ENCODE data around the gene ZBTB7C.

Gene ZBTB7C

DNA sequence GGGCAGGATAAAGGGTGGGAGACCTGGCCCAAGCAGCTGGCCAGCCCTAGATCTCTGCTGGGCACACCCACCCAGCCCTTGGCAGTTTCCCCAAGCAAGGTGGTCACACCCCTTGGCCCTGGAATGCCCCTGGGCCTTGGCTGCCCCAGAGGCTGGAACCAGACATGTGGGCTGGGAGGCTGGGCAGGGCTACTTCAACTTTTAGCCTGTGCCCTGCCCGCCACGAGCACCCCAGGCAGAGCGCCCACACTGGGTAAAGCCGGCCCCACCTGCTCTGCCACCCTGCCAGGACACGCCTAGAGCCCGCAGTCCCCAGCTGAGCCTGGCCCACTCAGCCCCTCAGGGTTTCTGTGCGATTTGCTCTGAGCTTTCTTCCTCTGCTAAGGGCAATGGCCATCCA lies 359.0 kb downstream of the ZBTB7C start:
- DNase-seq = no peak

DNA sequence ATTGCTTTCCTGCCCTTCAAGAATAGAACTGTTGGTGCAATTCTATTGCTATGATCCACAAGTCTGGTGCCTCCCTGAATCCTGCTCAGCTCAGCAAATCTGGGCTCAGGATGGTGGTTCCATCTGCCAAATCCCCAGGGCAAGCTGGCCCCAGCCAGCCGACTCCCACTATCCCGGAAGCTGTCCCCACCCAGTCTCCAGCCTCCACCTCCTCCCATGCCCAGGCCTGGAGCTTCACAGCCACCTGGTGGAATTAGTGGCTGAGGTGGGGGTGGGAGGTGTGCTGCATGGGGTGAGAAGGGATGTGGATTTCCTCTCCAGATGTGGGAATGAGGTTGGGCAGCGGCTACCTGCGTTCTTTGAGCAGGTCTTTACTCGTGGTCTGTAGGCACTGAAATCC lies 359.4 kb downstream of the ZBTB7C start:
- DNase-seq = no peak

GRCh38 chr18:48048251-48048650 lies 360.9 kb downstream of the ZBTB7C start:
- no peak for DNase-seq

DNA sequence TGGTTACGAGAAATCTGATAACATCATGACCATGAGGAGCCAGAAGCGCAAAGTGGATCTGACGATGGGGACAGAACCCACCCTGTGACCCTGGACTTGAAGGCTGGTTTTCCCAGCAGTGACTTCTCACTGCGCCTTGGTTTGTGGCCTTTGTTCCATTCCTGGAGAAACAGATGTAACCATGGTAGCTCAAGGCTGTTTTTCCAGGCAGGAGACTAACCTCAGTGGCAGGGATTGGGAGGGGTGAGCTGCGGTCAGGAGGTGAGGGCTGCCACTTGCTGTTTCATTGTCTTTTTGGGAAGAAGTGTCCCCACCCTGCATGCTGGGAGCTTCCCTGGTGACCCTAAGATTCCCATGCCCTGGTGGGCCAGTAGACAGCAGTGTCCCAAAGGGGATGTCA lies 362.3 kb downstream of the ZBTB7C start:
- DNase-seq = no peak

DNA sequence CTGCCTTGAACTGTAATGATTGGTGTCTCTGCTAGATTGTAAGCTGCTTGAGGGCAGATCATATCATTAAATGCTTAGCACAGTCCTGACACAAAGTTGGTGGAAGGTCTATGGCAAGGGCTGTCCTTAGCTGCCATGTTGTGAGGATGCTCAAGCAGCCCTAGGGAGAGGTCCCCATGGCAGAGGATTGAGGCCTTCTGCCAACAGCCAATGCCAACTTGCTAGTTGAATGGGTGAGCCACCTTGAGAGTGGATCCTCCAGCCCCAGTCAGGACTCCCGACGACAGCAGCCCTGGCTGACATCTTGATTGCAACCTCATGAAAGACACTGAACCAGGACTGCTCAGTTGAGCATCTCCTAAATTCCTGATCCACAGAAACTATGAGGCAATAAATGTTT lies 363.4 kb downstream of the ZBTB7C start:
- DNase-seq = no peak

GRCh38 chr18:48044944-48045343 lies 364.2 kb downstream of the ZBTB7C start:
- DNase-seq = no peak

DNA sequence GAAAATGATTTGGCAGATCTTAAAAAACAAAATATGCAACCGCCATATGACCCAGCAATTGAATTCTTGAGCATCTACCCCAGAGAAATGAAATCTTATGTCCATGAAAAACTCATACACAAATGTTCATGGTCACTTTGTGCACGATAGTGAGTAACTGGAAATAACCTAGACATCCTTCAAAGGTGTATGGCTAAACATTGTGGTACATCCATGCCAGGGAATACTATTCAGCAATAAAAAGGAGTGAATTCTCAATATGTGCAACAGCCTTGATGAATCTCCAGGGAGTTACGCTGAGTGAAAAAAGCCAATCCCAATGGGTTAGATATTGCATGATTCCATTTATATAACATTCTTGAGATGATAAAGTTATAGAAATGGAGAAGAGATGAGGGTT lies 366.0 kb downstream of the ZBTB7C start:
- no peak for DNase-seq

DNA sequence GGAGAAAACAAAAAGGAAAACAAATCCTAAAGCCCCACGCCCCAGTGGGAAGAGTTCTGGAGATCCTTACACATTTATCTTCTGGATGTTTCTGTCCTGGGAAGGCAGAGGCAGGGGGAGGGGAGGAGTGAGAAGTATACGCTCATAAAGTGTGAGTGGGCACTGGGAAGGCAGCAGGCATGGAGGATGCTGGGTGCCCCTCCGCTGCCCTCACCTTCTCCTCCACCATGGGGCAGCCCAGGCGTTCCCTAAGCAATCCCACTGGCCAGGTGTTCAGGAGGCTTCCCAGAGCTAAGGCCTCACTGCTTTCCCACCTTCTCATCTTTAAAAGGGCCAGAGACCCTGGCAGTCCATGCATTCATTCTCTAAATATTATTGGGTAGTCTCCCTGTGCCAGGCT lies 366.8 kb downstream of the ZBTB7C start:
- DNase-seq = no peak

DNA sequence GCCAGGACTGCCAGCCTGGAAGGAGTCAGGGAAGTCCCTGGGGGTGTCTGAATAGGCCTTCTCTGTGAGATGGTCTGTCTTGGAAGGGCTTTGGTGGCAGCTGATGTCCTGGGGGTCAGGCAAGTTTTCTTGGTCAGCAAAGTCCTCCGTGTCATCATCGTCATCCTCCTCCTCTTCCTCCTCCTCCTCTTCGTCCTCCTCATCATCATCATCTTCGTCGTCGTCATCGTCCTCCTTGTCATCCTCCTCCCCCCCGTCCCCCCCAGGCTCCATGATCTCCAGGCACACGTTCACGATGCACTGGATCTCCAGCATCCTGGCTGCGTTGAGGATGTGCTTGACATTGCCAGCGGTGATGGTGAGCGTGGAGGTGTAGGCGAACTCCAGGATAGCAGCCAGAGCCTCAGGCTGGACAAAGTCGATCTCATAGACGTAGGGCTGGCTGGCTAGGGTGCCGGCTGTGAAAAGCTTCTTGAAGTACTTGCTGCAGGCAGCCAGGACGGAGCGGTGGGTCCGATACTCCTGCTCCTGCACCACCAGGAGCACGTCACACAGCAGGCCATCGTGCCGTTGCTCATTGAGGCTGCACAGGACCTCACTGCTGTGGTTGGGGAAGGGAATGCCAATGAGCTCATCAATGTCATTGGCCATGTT lies 368.6 kb downstream of the ZBTB7C start:
- DNase-seq = no peak

- no peak for DNase-seq
Observed at GRCh38 chr18:48039769-48040215, 369.4 kb downstream of the ZBTB7C start.

- DNase-seq = no peak
Observed at GRCh38 chr18:48038636-48039035, 370.5 kb downstream of the ZBTB7C start.

- peak; percentile 6 for DNase-seq
Observed at GRCh38 chr18:48037481-48038271, 371.5 kb downstream of the ZBTB7C start.

GRCh38 chr18:48036641-48037421 lies 372.4 kb downstream of the ZBTB7C start:
- peak; percentile 77 for DNase-seq

GRCh38 chr18:48036226-48036625 lies 373.0 kb downstream of the ZBTB7C start:
- no peak for DNase-seq

DNA sequence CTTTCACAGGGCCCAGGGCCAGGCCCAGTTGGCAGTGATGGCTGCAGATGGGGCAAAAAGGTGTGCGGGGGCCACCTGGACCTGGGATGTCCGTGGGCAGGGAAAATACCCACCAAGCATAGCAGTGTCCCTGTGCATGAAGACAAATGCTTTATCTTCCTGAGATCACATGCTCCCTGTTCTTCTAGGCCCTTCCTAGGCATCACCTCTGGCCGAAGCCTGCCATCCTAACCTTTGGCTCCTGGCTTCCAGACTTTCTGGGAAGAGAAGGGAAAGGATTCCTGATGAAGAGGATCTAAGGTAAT lies 373.7 kb downstream of the ZBTB7C start:
- DNase-seq = no peak

GRCh38 chr18:48034651-48035555 lies 374.3 kb downstream of the ZBTB7C start:
- no peak for DNase-seq

DNA sequence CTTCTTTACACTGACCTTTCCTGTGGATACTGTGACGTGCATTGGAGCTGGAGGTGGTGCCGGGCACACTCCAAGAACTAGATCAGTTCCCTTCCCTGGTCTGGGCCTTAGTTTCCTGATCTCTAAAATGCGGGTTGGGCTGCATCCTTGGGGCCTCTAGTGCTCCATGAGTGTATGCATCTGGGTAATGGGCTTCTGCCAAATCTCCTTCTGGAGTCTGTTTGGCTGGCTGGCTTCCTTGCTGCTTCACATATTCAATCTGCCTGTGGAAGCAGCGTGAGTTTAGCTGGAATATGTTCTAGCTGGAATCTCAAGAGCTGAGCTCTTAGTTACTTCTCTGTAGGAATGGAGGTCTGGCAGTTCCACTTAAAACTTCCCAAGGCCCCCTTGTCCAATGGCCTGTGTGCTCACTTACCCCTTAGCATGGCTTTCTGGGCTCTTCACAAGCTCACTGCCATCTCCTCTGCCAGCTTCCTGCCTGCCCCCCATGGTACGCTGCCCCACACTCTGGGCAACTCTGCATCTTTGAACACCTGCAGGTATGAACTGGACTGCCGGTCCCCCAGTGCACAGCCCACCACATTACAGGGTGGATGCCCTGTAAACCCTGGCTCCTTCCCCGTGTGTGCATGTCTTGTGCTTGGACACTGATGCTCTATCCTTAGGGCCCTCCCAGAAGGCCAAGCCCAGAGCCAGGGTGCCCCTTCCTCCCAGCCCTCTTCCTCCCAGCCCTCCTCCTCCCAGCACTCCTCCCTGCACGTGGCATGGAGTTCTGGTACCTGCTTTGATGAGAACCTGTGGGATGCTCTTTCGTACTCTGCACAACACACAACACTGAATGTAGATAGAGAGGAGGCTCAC lies 375.2 kb downstream of the ZBTB7C start:
- DNase-seq = no peak

DNA sequence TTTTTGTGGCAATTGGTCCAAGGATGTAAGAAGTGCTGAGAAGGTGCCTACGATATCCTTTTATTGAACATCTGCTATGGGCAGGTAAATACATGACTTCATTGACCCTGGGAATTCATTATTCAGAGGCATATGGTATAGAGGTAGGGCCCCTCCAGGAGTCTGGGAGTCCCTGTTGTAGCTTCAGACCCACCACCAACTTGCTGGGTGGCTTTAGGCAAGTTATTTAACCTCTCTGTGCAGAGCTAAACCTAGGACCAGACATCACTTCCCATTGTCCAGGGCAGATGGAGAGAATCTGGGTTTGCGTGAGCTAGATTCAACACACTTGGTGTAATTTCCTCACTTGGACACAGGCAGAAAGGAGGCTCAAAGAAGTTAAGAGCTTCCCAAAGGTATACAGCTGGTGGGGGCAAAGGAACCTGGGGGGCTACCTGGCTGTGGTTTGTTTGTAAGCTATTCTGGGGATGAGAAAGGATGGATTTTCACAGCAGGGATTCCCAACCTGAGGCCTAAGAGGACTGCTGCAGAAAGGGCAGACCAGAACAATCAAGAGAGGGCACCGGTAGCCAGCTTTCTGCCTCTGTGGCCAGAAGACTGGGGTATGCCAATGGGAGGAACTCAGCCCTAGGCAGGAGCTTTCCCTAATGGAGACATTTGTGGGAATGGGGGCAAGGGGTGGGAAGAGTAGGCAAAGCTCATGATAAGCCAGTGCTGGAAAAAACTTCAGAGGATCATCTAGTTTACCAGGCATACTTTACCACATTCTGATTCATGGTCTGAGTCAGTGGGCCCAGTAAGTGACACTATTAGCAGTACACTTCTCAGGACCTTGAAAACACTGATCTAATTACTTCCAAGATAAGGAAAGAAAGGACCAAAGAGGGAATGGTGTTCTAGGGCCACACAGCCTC lies 376.1 kb downstream of the ZBTB7C start:
- DNase-seq = no peak

DNA sequence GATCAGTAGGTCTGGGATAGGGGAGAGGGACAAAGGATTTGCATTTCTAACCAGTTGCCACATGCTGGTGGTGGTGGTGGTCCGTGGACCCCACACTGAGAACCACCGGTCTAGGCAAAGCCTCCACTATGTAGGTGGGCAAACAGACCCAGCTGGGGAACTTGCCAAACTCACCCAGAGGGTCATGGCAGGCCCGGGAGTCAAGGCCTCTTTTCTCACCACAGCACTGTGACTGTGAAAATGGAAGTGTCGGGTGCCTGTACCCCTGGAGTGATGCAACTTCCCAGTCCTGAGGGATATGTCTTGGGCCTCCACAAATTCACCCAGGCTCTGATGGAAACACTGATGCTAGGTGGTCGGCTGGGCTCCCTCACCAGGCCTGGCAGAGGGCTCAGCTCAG lies 377.5 kb downstream of the ZBTB7C start:
- no peak for DNase-seq

GRCh38 chr18:48030616-48031480 lies 378.3 kb downstream of the ZBTB7C start:
- DNase-seq = peak; percentile 83
